Measurements from ENCODE around the gene SLC25A10.
A peak's percentile ranks its signal among the peaks of the same experiment; 100 is the strongest.

Gene SLC25A10

GRCh38 chr17:81741049-81741593 is 29.0 kb downstream of the SLC25A10 start:
- Histone ChIP-seq H3K36me3 (ENCODE audit: control insufficient read depth in 1 of 2, insufficient read depth in 2 of 2, low read depth in 1 of 2, low read length in 2 of 2) (peaks cover 0 to 3% of the 10 kb centered on the region in 2 experiments), H3K27ac (ENCODE audit: low read length, poor library complexity, severe bottlenecking) (no peak overlapping the region), H3K9me3 (ENCODE audit: control insufficient read depth, low read length) (no peaks in the 10 kb centered on the region), H3K79me1 (replicated peaks; ENCODE audit: low read length, poor library complexity, severe bottlenecking) (no peaks in the 10 kb centered on the region), H3K4me3 (ENCODE audit: insufficient read depth in 1 of 2, low read depth in 1 of 2, low read length in 2 of 2) (no peak overlapping the region), H3K9ac (ENCODE audit: low read length) (no peak overlapping the region), H3K18ac (ENCODE audit: low read depth in 1 of 2, low read length in 2 of 2) (no peak overlapping the region), H2AFZ (ENCODE audit: low read depth, low read length) (no peak overlapping the region), H2AK5ac (ENCODE audit: low read length, severe bottlenecking) (no peak overlapping the region), H4K91ac (ENCODE audit: low read length) (peak overlapping the region; percentile 18), H2BK120ac (ENCODE audit: low read depth, low read length) (no peak overlapping the region), H3K14ac (ENCODE audit: low read length in 2 of 2) (peak overlapping the region in 1 of 2 experiments; percentile 44), H3K4ac (ENCODE audit: low read depth in 1 of 2, low read length in 2 of 2) (no peak overlapping the region), H2BK15ac (ENCODE audit: low read depth, poor library complexity, severe bottlenecking) (no peak overlapping the region), H2BK12ac (ENCODE audit: low read length in 2 of 2) (no peak overlapping the region), H4K8ac (ENCODE audit: low read length) (no peak overlapping the region), H3K27me3 (ENCODE audit: control insufficient read depth in 1 of 2, insufficient read depth in 1 of 2, low read length in 2 of 2) (peaks cover 4 to 22% of the 10 kb centered on the region in 2 experiments), H3K4me1 (ENCODE audit: control insufficient read depth, insufficient read depth, low read depth, low read length) (peaks cover 6% of the 10 kb centered on the region), H2BK5ac (ENCODE audit: low read depth, low read length, poor library complexity, severe bottlenecking) (no peak overlapping the region), H3K23ac (ENCODE audit: low read length in 2 of 2) (no peak overlapping the region), H3K4me2 (ENCODE audit: low read length, poor library complexity, severe bottlenecking) (no peak overlapping the region)
- DNase-seq, result no peak
- 76% methylated on average over 21 of the region's 22 CpGs for WGBS

- Histone ChIP-seq H3K4me2 (ENCODE audit: low read length, poor library complexity, severe bottlenecking) (no peak overlapping the region), H3K4me3 (ENCODE audit: insufficient read depth in 1 of 2, low read depth in 1 of 2, low read length in 2 of 2) (no peak overlapping the region), H3K9ac (ENCODE audit: low read length) (no peak overlapping the region), H3K36me3 (ENCODE audit: control insufficient read depth in 1 of 2, insufficient read depth in 2 of 2, low read depth in 1 of 2, low read length in 2 of 2) (peaks cover 0 to 3% of the 10 kb centered on the region in 2 experiments), H3K9me3 (ENCODE audit: control insufficient read depth, low read length) (no peaks in the 10 kb centered on the region), H2BK12ac (ENCODE audit: low read length in 2 of 2) (peak overlapping the region in 1 of 2 experiments; percentile 4), H3K27me3 (ENCODE audit: control insufficient read depth in 1 of 2, insufficient read depth in 1 of 2, low read length in 2 of 2) (peaks cover 3 to 22% of the 10 kb centered on the region in 2 experiments), H3K23ac (ENCODE audit: low read length in 2 of 2) (no peak overlapping the region), H3K18ac (ENCODE audit: low read depth in 1 of 2, low read length in 2 of 2) (peak overlapping the region in 1 of 2 experiments; percentile 8), H2BK120ac (ENCODE audit: low read depth, low read length) (no peak overlapping the region), H3K4ac (ENCODE audit: low read depth in 1 of 2, low read length in 2 of 2) (no peak overlapping the region), H2AFZ (ENCODE audit: low read depth, low read length) (no peak overlapping the region), H3K14ac (ENCODE audit: low read length in 2 of 2) (no peak overlapping the region), H2AK5ac (ENCODE audit: low read length, severe bottlenecking) (no peak overlapping the region), H3K79me1 (replicated peaks; ENCODE audit: low read length, poor library complexity, severe bottlenecking) (no peaks in the 10 kb centered on the region), H2BK15ac (ENCODE audit: low read depth, poor library complexity, severe bottlenecking) (no peak overlapping the region), H2BK5ac (ENCODE audit: low read depth, low read length, poor library complexity, severe bottlenecking) (no peak overlapping the region), H3K4me1 (ENCODE audit: control insufficient read depth, insufficient read depth, low read depth, low read length) (peaks cover 6% of the 10 kb centered on the region), H3K27ac (ENCODE audit: low read length, poor library complexity, severe bottlenecking) (no peak overlapping the region), H4K91ac (ENCODE audit: low read length) (no peak overlapping the region), H4K8ac (ENCODE audit: low read length) (no peak overlapping the region)
- peak; percentile 29 for DNase-seq
- WGBS, result 80% methylated on average over 26 of the region's 26 CpGs
Observed at GRCh38 chr17:81741594-81742452, 29.7 kb downstream of the SLC25A10 start.

Small RNAs within 50 kb of the gene (small RNA-seq; reads per million reads assigned to genes)
- gene MIR6786 (ENCODE audit: low read depth), result 1.2 reads per million

All from mesenchymal stem cell (in vitro differentiated cells and primary cell).